C4-2B (cell line): ENCODE results near the gene WDTC1.
"Not testable (repeated sequence)": the region's sequence is repeated elsewhere in the genome, so short reads cannot be mapped to it uniquely, and the experiment has no call there.

Experiments used
- H3K27ac ChIP-seq: fragments of 450-650 bp; 2 replicates; pipeline ENCODE4 v1.5.1; 2017
- CTCF ChIP-seq: fragments of 450-650 bp; conservative IDR thresholded peaks from 2 replicates; pipeline ENCODE4 v1.5.1; 2017; ENCODE audit warnings: mild to moderate bottlenecking
- ZFX ChIP-seq: fragments of 450-650 bp; IDR thresholded peaks from 2 replicates; pipeline ENCODE4 v1.6.1; 2017

The WDTC1 gene

GRCh38 chr1:27237112-27237511, 2.7 kb downstream of the WDTC1 start:
- TF ChIP-seq CTCF = no peak
- TF ChIP-seq ZFX = no peak
- H3K27ac ChIP-seq = no peak overlapping the region

DNA sequence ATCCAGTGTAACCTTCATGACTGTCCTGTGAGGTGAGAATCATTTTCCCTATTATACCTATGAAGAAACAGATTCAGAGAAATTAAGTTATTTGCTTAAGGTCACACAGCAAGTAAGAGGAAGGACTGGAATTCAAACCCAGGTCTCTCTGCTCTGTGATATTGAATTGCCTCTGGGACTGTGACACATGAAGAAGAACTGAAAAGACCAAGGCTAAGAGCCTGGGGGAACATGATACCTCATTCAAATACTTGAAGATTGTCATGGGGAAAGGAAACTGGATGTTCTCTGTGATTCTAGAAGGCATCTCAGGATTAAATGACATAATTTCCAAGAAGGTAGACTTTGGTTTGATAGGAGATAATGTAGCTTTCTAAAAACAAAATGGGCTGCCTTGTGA, 3.6 kb downstream of the WDTC1 start:
- H3K27ac ChIP-seq = no peak overlapping the region
- TF ChIP-seq ZFX (no peak), CTCF (no peak)

GRCh38 chr1:27241677-27242076, 7.2 kb downstream of the WDTC1 start:
- TF ChIP-seq CTCF (no peak), ZFX (no peak)
- no peak overlapping the region for H3K27ac ChIP-seq

- H3K27ac ChIP-seq = not testable (repeated sequence)
These were observed 9.2 kb downstream of the WDTC1 start for GRCh38 chr1:27243665-27244064.

- no peak for TF ChIP-seq CTCF
- no peak for TF ChIP-seq ZFX
- H3K27ac ChIP-seq = no peak overlapping the region
These were observed 11.8 kb downstream of the WDTC1 start for GRCh38 chr1:27246194-27246593.

DNA sequence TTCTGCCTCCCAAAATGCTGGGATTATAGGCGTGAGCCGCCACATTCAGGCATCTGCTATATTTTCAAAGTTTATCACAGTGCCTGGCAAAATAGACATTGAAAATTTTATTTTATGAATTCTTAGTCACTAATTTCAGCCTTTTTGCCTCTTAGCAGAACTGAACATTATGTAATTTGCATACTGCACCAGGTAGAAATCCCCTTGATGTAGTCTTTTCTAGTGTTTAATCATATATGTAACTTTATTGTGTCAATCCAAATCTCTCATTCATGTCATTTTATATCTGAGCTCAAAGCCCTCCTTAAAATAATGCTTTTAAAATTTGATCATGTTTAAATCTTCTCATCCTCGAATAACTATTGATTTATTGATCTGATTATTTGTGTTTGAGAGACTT, 19.2 kb downstream of the WDTC1 start:
- no peak overlapping the region for H3K27ac ChIP-seq
- TF ChIP-seq ZFX = no peak
- TF ChIP-seq CTCF = no peak

DNA sequence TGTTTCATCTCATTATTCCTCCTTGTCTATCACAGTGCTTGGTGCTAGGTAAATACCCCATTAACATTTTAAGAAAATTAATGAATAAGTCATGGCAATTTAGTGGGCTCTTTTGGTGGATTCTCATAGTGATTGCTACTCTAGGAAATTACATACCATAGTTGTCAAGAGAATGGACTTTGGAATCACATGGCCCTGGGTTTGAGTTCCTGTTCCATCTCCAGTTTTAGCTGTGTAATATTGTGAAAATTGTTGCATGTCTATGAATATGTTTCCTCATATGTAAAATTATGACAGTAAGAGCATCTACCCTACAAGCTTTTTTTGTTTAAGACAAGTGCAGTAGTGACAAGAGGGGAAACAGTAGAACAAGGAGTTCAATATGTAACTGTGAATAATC, 20.7 kb downstream of the WDTC1 start:
- H3K27ac ChIP-seq = no peak overlapping the region
- TF ChIP-seq CTCF (no peak), ZFX (no peak)

GRCh38 chr1:27257155-27257554, 22.7 kb downstream of the WDTC1 start:
- TF ChIP-seq ZFX (no peak), CTCF (no peak)

More at GRCh38 chr1:27257155-27257554, 22.7 kb downstream of the WDTC1 start:
- no peak overlapping the region for H3K27ac ChIP-seq
